Measurements from ENCODE around the gene ENO1.
"Not testable (repeated sequence)": the region's sequence is repeated elsewhere in the genome, so short reads cannot be mapped to it uniquely, and the experiment has no call there.

Gene ENO1

DNA sequence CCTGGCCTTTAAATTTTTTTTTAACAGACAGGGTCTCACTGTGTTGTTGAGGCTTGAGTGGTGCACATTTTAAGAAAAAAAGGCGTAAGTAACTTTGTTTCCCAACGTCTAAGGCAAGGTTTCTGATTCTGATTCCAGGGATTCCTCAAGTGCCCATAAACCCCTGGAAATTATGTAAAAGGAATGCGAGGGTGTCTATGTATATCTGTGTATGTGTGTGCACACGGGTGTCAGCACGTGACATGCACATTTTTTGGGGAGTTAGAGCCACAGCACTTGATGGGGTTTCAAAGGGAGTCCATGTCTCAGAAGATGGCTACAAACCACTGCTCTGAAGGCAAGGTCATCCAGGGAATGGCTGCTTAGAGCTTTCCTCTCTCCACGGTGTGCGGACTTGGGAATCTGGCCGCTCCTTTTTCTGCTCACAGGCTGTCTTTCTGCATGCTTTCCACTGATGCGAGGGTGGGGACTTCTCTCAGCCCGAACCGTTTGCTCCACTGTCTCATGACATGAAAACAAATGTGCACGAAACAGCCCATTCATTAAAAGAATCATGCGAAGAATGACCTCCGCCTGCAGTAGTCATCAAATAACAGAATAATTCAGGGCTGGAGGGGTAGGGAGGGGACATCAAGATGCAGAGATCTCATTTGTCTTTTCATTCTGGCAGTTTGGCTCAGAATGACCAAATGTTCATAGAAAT lies 42.4 kb downstream of the ENO1 start:
- Mint-ChIP-seq H3K27me3 (peaks cover 25% of the 10 kb centered on the region), H3K27ac (no peak overlapping the region), H3K36me3 (no peaks in the 10 kb centered on the region), H3K4me1 (no peaks in the 10 kb centered on the region), H3K4me3 (no peak overlapping the region), H3K9me3 (no peaks in the 10 kb centered on the region)
- CTCF ChIA-PET, result interaction anchor here (1.4 kb wide), 1 partner anchor 13 kb away, joined by 5 read pairs; no protein-coding TSS in a partner anchor
- no peak for DNase-seq

DNA sequence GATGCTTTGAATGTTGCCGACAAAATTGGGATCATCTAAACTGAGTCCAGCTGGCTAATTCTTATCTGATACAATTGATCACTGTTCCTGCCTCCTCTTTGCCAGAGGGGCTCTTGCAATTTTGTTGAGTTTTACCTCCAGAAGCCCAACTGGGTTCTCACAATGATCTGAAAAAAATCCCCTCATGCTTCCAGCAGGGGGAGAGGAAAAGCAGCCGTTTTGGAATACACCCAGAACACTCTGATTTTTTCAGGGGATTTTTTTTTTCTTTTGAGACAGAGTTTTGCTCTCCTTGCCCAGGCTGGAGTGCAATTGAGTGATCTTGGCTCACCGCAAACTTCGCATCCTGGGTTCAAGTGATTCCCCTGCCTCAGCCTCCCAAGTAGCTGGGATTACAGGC lies 47.1 kb downstream of the ENO1 start:
- Mint-ChIP-seq H3K36me3 (no peaks in the 10 kb centered on the region), H3K4me1 (peaks cover 18% of the 10 kb centered on the region), H3K27me3 (peaks cover 14% of the 10 kb centered on the region), H3K27ac (no peak overlapping the region), H3K9me3 (no peaks in the 10 kb centered on the region), H3K4me3 (no peak overlapping the region)
- CTCF ChIA-PET, result interaction anchor here (1.8 kb wide), 1 partner anchor 18 kb away, joined by 5 read pairs; no protein-coding TSS in a partner anchor
- DNase-seq, result no peak

DNA sequence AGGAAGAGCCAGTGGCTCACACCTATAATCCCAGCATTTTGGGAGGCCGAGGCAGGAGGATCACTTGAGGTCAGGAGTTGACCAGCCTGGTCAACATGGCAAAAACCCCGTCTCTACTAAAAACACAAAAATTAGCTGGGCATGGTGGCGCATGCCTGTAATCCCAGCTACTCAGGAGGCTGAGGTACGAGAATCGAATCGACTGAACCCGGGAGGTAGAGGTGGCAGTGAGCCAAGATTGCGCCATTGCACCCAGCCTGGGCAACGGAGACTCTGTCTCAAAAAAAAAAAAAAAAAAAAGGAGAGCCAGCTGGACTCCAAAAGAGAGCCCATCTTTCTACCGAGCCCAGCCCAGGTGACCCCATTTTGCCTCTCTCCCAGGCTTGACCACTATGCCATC lies 47.8 kb downstream of the ENO1 start:
- Mint-ChIP-seq H3K27me3 (peaks cover 12% of the 10 kb centered on the region), H3K4me1 (peaks cover 18% of the 10 kb centered on the region)
- CTCF ChIA-PET, result interaction anchor here (1.8 kb wide), 1 partner anchor 18 kb away, joined by 5 read pairs; no protein-coding TSS in a partner anchor
- H3K4me3 Mint-ChIP-seq, DNase-seq, H3K36me3 Mint-ChIP-seq, H3K9me3 Mint-ChIP-seq, H3K27ac Mint-ChIP-seq: not testable (repeated sequence)

DNA sequence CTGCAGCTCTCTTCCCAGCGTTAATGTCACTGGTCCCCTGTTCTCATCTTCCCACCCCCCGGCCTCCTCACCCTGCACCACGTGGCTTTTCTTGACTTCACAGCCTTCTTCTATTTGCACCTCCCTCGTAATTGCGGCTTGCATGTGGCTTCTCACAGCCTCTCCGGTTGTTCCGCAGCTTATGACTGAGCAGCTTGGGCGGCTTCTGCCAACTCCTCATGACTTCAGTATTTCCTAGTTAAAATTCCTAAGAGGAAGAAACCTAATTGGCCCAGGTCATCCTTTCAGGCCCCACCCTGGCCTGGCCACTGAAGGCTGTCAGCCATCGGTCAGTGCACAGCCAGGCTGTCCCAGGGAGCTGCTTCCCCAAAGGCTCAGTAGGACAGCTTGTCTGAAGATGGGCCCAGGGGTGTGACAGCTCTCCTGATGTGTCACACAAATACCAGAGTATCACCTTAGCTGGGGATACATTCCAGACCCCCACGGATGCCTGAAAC lies 52.5 kb downstream of the ENO1 start:
- peaks cover 35% of the 10 kb centered on the region for H3K27me3 Mint-ChIP-seq
- no peaks in the 10 kb centered on the region for H3K9me3 Mint-ChIP-seq
- CTCF ChIA-PET, result interaction anchor here (0.9 kb wide), 1 partner anchor 23 kb away, joined by 3 read pairs; no protein-coding TSS in a partner anchor
- H3K4me3 Mint-ChIP-seq, result no peak overlapping the region
- no peaks in the 10 kb centered on the region for H3K36me3 Mint-ChIP-seq
- no peak overlapping the region for H3K27ac Mint-ChIP-seq
- H3K4me1 Mint-ChIP-seq, result peaks cover 18% of the 10 kb centered on the region
- no peak for DNase-seq

DNA sequence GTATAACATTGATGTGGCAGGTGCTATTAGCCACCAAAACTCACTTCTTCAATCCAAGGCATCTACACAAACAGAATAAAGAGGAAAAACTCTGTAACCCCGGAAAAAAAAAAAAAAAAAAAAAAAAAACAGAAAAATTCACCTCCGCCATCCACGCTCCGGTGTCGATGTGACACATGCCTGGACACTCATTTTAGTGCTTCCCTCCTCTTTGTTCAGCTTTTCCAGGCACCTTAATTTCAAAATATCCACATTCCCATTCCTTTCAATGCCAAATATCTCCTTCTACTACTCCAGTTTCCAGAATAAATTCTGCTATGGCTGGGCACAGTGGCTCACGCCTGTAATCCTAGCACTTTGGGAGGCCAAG lies 55.2 kb downstream of the ENO1 start:
- CTCF ChIA-PET, result interaction anchor here (0.7 kb wide), 1 partner anchor 26 kb away, joined by 3 read pairs; no protein-coding TSS in a partner anchor
- Mint-ChIP-seq H3K27ac (no peak overlapping the region), H3K9me3 (no peaks in the 10 kb centered on the region), H3K36me3 (no peaks in the 10 kb centered on the region), H3K4me3 (no peak overlapping the region), H3K27me3 (peaks cover 56% of the 10 kb centered on the region), H3K4me1 (peaks cover 4% of the 10 kb centered on the region)
- DNase-seq, result no peak

DNA sequence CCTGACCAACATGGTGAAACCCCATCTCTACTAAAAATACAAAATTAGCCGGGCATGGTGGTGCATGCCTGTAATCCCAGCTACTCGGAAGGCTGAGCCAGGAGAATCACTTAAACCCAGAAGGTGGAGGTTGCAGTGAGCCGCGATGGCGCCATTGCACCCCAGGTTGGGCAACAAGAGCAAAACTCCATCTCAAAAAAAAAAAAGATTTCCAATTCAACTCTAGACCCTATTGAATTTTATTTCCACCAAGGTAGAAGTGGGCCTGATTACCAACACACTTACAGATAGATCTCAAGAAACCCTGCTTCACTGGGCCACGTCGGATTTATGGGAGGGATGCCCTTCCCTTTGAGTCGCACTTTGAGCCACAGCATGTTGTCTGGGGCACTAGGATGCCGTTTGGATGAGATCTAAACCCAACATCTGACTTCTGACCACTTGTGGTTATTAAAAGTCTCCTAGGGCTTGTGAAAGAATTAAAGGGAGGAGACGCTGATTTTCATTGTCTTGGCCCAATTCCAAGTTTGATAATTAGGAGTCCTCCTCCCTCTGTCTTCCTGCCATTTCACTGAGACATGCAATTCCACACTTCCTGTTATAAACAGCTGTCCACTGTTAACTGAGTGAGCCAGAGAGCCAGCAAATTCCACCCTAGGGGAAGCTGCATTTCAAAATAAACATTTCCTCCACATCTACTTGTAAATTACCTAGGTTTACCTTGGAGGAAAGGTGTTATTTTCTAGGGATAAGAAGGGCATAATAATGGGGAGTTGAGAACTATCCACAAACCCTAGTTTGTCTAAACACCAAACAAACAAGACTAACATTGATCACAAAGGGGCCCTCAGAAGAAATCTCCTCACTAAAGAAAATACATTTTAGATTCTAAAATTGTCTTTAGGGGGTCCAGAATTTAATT lies 55.9 kb downstream of the ENO1 start:
- H3K4me3 Mint-ChIP-seq, result no peak overlapping the region
- H3K9me3 Mint-ChIP-seq, result no peaks in the 10 kb centered on the region
- CTCF ChIA-PET, result interaction anchor here (0.7 to 1.4 kb wide), 2 partner anchors 26 kb away, joined by 3 to 7 read pairs; no protein-coding TSS in a partner anchor
- peaks cover 59% of the 10 kb centered on the region for H3K27me3 Mint-ChIP-seq
- no peaks in the 10 kb centered on the region for H3K36me3 Mint-ChIP-seq
- DNase-seq, result no peak
- H3K4me1 Mint-ChIP-seq, result peaks cover 7% of the 10 kb centered on the region
- no peak overlapping the region for H3K27ac Mint-ChIP-seq

DNA sequence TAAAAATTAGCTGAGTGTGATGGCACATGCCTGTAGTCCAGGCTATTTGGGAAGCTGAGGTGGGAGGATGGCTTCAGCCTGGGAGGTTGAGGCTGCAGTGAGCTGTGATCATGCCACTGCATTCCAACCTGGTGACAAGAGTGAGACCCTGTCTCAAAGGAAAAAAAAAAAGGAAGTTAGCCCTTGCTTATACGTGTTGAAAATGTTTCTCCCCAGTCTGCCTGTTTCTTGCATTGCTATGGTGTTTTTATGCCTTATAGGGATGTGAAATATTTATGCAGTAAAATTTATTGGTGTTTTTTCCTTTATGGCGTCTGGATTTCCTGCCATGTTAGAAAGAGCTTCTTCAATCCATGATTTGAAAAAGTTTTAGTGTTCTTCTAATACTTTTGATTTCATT lies 57.4 kb downstream of the ENO1 start:
- no peaks in the 10 kb centered on the region for H3K9me3 Mint-ChIP-seq
- no peak overlapping the region for H3K4me3 Mint-ChIP-seq
- no peak overlapping the region for H3K27ac Mint-ChIP-seq
- peaks cover 66% of the 10 kb centered on the region for H3K27me3 Mint-ChIP-seq
- peaks cover 2% of the 10 kb centered on the region for H3K36me3 Mint-ChIP-seq
- CTCF ChIA-PET, result interaction anchor here (0.6 to 1.4 kb wide), 2 partner anchors 28 to 444 kb away, joined by 3 to 7 read pairs; no protein-coding TSS in a partner anchor
- peaks cover 14% of the 10 kb centered on the region for H3K4me1 Mint-ChIP-seq
- DNase-seq, result no peak

DNA sequence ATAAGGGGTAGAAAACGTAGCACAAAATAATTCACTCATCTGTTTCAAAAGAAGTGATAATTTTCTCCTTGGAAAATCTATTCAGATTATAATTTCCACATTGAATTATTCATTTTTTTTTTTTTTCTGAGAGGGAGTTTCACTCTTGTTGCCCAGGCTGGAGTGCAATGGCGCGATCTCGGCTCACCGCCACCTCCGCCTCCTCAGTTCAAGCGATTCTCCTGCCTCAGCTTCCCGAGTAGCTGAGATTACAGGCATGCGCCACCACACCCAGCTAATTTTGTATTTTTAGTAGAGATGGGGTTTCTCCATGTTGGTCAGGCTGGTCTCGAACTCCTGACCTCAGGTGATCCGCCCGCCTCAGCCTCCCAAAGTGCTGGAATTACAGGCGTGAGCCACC lies 59.7 kb downstream of the ENO1 start:
- Mint-ChIP-seq H3K4me3 (peak overlapping the region; percentile 77), H3K27me3 (peaks cover 49% of the 10 kb centered on the region), H3K4me1 (peaks cover 37% of the 10 kb centered on the region)
- CTCF ChIA-PET, H3K36me3 Mint-ChIP-seq, H3K9me3 Mint-ChIP-seq, H3K27ac Mint-ChIP-seq, DNase-seq: not testable (repeated sequence)

DNA sequence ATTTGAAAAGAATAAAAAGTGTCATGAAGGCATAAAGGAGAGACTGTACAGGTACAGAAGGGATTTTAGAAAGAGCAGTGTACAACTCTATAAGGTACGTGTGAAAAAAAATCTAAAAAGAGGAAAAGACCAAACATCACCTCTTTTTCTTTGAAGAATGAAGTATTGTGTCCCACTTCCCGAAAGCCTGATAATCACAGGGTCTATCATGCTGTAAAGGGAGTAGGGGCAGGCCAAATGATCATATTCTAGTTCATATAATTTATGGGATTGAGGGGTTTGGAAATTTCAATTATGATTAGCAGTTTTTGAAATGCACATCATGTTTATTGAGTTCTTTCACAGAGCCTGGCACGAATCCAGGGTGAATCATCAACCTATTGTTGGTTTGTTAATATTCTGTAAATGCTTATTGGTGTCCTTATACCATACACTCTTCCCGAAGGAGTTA lies 60.1 kb downstream of the ENO1 start:
- CTCF ChIA-PET, result no interaction called here

DNA sequence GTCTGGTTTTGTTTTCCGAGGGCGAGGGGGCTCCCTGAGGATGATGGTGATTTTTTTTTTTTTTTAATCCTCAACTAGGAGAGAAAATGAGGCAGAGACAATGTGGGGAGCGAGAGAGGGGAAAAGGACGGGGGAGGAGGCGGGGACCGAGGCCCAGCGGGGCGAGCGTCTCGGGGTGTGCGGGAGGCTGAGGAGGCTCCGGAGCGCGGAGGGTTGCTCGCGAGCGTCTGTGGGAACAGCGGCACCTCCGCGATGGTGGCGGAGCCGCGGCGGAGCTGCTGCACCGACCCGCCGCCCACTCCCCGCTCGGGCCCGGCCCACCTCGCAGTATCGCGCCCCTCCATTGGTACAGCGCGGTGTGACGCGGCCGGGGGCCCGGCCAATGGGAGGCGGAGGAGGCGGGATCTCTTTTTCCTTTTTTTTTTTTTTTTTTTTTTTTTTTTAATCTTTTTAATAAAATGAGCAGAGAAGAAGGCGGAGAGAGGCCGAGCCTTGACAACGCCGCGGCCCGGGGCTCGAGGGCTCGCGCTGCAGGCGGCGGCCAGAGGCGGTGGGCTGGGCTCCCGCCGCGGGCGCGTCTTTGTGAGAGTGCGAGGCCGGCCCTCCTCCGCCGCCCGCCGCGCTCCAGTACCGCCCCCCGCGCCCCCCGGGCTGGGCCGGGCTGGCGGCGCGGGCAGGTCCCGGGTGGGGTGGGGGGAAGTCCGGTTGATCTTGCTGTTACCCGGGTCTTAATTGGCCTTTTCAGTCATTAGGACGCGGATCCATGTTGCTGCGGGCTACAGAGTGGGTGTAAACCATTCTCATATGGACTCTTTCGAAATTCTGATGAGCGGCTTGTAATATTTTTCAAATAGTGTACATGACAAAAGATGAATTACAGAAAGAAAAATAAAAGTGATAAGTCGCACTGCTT lies 60.8 kb downstream of the ENO1 start, which contains the start of gene RERE:
Gene RERE, minus strand, starts transcription at position 229 of the 913 bp plus-strand sequence.
- DNase-seq, result peak; percentile 95
- Mint-ChIP-seq H3K4me1 (peaks cover 40% of the 10 kb centered on the region), H3K36me3 (peaks cover 2% of the 10 kb centered on the region), H3K27me3 (peaks cover 42% of the 10 kb centered on the region), H3K9me3 (no peaks in the 10 kb centered on the region), H3K4me3 (peak within 1 kb of the TSS; percentile 85), H3K27ac (peak within 1 kb of the TSS; percentile 86)
- CTCF ChIA-PET, result interaction anchor here (0.6 kb wide), 1 partner anchor 286 kb away, joined by 3 read pairs; no protein-coding TSS in a partner anchor

More for the DNA sequence above, 60.1 kb downstream of the ENO1 start:
- Mint-ChIP-seq H3K27ac (peak overlapping the region; percentile 84), H3K36me3 (peaks cover 2% of the 10 kb centered on the region), H3K9me3 (no peaks in the 10 kb centered on the region), H3K27me3 (peaks cover 45% of the 10 kb centered on the region), H3K4me1 (peaks cover 38% of the 10 kb centered on the region), H3K4me3 (peak overlapping the region; percentile 77)
- no peak for DNase-seq

DNA sequence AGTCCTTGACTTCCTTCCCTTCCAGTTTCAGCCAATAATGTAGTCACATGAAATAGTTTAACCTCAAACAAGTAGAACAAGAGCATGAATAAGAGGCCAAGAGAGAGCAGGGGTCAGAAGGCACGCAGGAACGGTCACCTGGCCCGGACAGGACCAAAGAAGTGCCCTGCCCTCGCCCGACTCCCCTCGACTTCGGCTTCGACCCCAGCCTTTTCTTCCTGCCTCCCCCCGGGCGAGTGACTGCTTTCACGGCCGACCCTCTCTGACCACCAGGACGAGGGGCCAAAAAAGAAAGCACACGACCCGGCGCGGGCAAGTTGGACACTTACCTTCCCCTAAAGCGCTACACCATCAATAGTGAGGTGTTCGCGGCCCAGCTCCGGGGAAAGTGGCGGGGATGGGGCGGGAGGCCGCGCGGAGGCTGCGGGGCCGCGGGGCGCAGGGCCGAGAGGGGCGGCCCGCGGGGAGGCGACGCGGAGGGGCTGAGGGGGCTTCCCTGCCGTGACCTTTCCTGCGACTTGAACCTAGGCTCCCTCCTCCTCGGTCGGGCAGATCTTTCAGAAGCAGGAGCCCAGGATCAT lies 61.6 kb downstream of the ENO1 start:
- peak overlapping the region; percentile 86 for H3K27ac Mint-ChIP-seq
- peak; percentile 42 for DNase-seq
- CTCF ChIA-PET, result interaction anchor here (0.6 kb wide), 1 partner anchor 287 kb away, joined by 3 read pairs; no protein-coding TSS in a partner anchor
- no peaks in the 10 kb centered on the region for H3K9me3 Mint-ChIP-seq
- peaks cover 2% of the 10 kb centered on the region for H3K36me3 Mint-ChIP-seq
- peaks cover 40% of the 10 kb centered on the region for H3K4me1 Mint-ChIP-seq
- H3K4me3 Mint-ChIP-seq, result peak overlapping the region; percentile 85
- H3K27me3 Mint-ChIP-seq, result peaks cover 34% of the 10 kb centered on the region

DNA sequence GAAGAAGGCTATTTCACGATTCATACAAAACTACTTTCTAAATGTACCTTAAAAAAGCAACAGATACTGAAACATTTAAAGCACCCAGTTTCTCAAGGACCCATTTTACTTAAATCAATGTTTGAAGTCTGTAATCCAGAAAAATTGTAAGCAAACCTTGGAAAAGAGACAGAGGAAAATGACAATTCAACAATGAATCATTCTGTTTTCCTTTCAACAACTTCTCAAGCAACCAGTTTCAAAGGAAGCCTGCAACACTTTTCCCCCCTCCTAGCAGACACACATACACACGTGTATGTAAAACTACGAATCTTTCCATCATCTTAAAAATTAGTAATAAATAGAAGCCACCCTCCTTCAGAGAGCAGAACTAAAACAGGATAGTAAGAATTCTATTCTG lies 62.2 kb downstream of the ENO1 start:
- CTCF ChIA-PET, result interaction anchor here (0.6 to 1.7 kb wide), 4 partner anchors 33 to 189 kb away, joined by 3 to 17 read pairs (median 6); no protein-coding TSS in a partner anchor
- Mint-ChIP-seq H3K36me3 (peaks cover 2% of the 10 kb centered on the region), H3K4me1 (peaks cover 40% of the 10 kb centered on the region), H3K4me3 (peak overlapping the region; percentile 85), H3K27ac (peak overlapping the region; percentile 86), H3K9me3 (no peaks in the 10 kb centered on the region), H3K27me3 (peaks cover 32% of the 10 kb centered on the region)
- no peak for DNase-seq
